ENCODE data around the gene BMAL1.
A peak's percentile ranks its signal among the peaks of the same experiment; 100 is the strongest.
"Not testable (repeated sequence)": the region's sequence is repeated elsewhere in the genome, so short reads cannot be mapped to it uniquely, and the experiment has no call there.

BMAL1 gene

DNA sequence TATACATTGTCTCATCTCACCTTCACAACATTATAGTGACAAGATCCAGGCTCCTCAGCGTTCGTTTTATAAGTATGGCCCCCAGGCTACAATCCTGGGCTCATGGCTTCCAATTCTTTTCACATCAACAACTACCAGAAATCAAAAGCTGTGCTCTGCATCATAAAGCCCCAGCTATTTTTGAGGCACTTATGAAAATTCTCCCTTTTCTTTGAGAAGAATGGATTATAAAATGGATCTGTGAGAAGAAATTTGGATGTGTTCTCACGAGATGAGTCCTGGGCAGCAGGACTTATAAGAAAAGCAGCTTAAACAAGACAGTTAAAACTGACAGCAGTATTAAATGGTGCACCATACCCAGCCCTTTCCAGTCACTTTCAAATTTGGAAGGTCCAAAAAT, 105.2 kb downstream of the BMAL1 start:
- no peak for DNase-seq

- peak; percentile 72 for DNase-seq
Observed at GRCh38 chr11:13384908-13385640, 107.5 kb downstream of the BMAL1 start.

- no peak for DNase-seq
Observed at GRCh38 chr11:13386567-13386966, 109.0 kb downstream of the BMAL1 start.

DNA sequence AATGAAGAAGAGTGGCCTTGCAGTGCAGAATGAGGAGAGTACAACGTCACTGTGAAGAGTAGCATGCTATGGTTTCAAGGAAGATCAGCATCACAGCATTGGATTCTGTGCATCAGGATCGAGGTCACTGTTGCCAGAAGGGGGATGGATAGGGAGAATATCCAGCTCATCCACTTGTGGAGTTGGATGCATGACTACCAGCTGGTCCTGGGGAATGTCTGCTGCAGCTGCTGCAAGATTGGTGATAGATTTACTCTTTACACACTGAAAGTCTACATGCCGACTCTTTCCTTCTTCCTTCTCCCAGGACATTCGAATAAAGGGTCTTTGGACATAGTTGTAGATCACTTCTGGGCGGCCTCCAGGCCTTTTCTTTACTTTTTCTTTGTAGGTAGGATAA, 111.2 kb downstream of the BMAL1 start:
- DNase-seq = no peak

DNA sequence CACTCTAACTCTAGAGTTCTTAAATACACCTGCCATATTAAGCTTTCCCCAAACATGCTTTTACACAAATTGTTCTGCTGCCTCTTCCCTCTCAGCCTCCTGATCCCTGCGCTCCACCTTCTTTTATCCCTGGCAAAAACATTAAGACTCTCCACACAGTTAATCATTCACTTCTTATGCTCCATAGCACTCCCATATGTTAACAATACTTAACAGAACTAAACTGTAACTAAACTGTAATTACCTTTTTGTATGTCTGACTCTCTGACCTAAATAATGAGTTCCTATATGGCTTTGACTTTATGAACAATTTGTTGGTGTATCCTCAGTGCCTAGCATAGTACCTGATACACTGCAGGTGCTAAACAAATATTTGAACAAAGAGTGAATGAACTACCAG, 113.6 kb downstream of the BMAL1 start:
- DNase-seq = no peak

GRCh38 chr11:13398335-13398734, 120.7 kb downstream of the BMAL1 start:
- DNase-seq = not testable (repeated sequence)

DNA sequence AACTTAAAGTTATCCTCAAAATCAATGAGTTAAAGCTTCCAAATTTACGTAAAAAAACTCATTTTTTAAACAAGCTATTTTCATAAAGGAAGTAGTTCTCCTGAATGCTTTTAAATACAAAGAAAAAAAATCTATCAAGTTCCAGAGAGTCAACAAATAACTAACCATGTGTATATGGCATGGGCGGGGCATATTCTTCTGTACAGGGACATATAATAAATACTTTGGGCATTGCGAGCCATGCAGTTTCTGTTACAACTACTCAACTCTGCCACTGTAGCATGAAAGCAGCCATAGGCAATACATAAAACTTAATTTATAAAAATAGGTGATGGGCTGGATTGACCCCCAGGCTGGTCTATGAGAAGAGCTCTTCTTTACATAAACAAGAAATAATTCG, 127.6 kb downstream of the BMAL1 start:
- no peak for DNase-seq

DNA sequence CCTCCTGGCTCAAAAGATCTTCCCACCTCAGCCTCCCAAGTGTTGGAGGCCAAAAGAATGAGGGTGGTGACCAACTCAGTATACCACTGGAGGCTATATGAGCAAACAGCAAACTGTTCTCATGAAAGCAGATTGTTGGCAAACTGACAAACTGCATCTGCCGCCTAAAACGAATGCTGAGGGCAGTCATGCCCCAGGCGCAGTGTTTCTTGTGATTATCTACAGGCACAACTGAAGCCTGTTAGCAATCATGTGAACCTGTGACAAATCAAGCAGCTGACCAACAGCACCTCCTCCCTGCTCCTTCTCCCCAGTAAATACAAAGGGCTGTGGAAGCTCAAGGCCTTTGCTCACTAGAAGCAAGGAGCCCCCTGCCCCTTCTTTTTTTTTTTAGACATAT, 137.6 kb downstream of the BMAL1 start:
- DNase-seq = no peak

DNA sequence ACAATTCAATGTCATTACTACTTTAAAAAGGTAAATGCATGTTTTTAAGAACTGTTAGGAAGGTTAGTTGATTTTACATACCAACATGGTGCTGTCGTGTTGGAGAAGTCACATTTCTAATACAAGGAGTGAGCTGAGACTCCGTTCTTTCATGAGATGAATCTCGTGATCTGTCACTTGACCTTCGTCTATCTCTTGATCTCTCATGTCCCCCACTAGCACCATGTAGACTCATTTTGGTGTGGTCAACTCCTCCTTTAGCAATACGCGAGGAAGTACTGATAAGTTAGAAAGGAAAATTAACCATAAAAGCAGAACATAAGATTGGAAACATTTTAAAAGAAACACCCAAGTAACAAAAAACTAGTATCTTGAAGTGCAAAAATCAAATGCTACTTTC, 144.0 kb downstream of the BMAL1 start:
- DNase-seq = no peak

DNA sequence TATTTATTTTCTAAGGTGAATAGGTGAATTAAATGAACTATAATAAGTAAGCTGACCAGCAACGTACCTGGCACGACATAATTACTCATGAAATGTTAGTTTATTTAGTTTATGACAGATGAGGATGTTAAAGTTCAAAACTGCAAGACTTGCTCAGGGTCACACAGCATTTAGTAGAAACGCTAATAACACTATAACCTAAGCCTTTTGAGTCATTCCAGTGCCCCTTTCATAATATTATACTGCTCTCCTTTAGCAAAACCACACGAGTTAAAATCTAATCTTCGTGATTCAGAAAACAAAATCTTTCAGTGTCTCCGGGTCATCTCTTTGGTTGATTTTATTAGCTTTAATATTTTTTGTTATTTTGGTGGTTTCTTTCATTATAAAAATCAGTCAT, 145.8 kb downstream of the BMAL1 start:
- DNase-seq = no peak

GRCh38 chr11:13427440-13427839, 149.8 kb downstream of the BMAL1 start:
- no peak for DNase-seq

- no peak for DNase-seq
Observed at GRCh38 chr11:13429288-13429687, 151.7 kb downstream of the BMAL1 start.

DNA sequence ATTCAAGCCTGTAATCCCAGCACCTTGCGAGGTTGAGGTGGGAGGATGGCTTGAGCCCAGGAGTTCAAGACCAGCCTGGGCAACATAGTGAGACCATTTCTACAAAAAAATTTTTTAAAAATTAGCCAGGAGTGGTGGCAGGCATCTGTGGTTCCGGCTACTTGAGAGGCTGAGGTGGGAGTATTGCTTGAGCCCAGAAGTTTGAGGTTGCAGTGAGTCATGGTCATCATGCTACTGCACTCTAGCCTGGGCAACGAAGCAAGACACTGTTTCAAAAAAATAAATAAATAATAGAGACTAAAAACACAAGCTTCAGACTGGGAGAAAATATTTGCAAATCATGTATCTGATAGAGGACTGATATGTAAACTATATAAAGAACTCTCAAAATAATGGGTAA, 152.2 kb downstream of the BMAL1 start:
- DNase-seq = no peak

- no peak for DNase-seq
Observed at GRCh38 chr11:13433437-13433836, 155.8 kb downstream of the BMAL1 start.

DNA sequence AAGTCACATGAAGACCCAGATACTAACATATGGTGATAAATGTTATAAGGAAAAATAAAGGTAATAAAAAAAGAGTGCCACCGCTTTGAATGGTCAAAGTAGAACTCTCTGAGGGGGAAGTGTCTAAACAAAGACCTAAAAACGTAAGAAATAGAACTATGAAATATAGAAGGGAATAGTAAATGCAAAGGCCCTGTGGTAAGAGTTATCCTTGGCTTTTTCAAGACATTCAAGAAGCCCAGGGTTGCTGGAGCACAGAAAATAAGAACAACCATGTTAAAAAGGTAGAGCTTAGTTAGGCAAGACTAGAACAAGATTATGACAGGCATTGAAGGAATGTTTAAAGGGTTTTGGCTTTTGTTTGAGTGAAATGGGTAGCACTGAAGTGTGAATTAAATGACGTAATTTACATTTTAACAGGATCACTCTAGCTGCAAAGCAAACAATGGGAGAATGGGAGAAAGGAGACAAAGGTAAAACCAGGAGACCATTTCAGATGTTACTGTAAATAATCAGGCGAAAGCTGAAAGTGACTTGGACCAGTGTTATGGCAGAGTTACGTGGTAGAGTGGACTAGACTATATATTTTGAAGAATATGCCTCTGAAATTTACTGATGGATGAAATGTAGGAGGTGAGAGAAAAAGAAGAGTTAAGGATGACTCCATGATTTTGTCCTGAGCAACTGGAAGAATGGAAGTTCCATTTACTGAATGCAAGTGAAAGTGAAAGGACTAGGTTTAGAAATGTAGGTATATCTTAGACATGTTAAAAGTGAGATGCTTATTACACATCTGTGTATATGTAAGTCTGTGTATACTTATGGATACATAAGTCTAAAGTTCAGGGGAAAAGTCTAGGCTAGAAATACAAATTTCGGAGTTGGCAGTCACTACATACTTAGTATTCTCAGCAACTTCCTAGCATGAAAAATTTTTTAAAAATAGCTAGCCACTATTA, 156.9 kb downstream of the BMAL1 start:
- DNase-seq = no peak

DNA sequence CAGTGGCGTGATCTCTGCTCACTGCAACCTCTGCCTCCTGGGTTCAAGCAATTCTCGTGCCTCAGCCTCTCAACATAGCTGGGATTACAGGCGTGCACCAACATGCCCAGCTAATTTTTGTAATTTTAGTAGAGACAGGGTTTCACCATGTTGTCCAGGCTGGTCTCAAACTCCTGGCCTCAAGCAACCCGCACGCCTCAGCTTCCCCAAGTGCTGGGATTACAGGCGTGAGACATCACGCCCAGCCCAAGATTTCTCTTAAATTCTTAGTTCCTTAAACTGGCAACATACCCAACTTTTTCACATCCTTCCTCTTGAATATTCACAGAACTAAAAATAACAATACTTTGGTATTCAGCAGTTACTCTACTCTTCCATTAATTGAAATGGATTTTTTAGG, 159.2 kb downstream of the BMAL1 start:
- DNase-seq = not testable (repeated sequence)

All from fibroblast of skin of scalp (primary cell).